Body of pancreas (tissue), 4 donors: ENCODE results near the gene INSR. TPM values are rescaled to one million over a fixed set of nuclear protein-coding genes. Genes with fewer than 3 reads are reported as not detected.

Source experiments
- ATAC-seq: fragments of 150-250 bp; one replicate; pipeline ENCODE4 v1.9.1; 2016
- DNase-seq, 4 donors: peaks; one replicate each; pipeline ENCODE4 v3.0.0-alpha.2; 2019
- H3K27ac ChIP-seq, 4 donors: fragments of 200-600 bp; sonication (generic); 1 replicate in 3 of 4; 2 replicates in 1 of 4; pipeline versions ENCODE4 v1.5.1 to v1.6.1; 2016 to 2019; ENCODE audit warnings: mild to moderate bottlenecking in 1 of 4, mixed read lengths in 1 of 4, moderate library complexity in 1 of 4
- H3K27me3 ChIP-seq, 2 donors: fragments of 200-600 bp; sonication (generic); one replicate each; pipeline ENCODE4 v1.6.0; 2016; ENCODE audit warnings: mild to moderate bottlenecking in 1 of 2
- H3K36me3 ChIP-seq, 2 donors: fragments of 200-600 bp; sonication (generic); replicated peaks in 1 of 2; 2 replicates each; pipeline ENCODE4 v1.5.1; 2016; ENCODE audit warnings: low read depth in 2 of 2; ENCODE audit not compliant: insufficient read depth in 1 of 2
- H3K4me1 ChIP-seq: fragments of 200-600 bp; sonication (generic); one replicate; pipeline ENCODE4 v1.6.0; 2016
- H3K4me3 ChIP-seq, 2 donors: fragments of 200-600 bp; sonication (generic); 1 replicate in 1 of 2; 2 replicates in 1 of 2; pipeline ENCODE4 v1.5.1; 2016 to 2019
- H3K9me3 ChIP-seq, 3 donors: fragments of 200-600 bp; sonication (generic); 1 replicate in 2 of 3; 2 replicates in 1 of 3; pipeline ENCODE4 v1.5.1; 2016
- POLR2A ChIP-seq, 3 donors: fragments of 450-650 bp; IDR thresholded peaks; one replicate each; pipeline ENCODE4 v1.6.1; 2016; ENCODE audit warnings: antibody characterized with exemption in 3 of 3, mild to moderate bottlenecking in 2 of 3
- WGBS, 2 donors: methylation state at CpG; one replicate each; pipeline ENCODE4 v1.1.5; 2017; 5-methylcytosine and 5-hydroxymethylcytosine counted together
- intact Hi-C: fragments of 100-400 bp; cut with DNase I; formaldehyde crosslinking; loops from one replicate; pipeline ENCODE4 v1.15.1; 2023
- total RNA-seq, 2 donors: library from RNA; depleted of rRNA; stranded (reverse); fragments of >200 nt; gene quantifications; one replicate each; pipeline ENCODE4 v1.1.0, GENCODE V29; 2016
- TF ChIP-seq, protein P1 (sequence below), 7 experiments: fragments of 450-650 bp in 4 of 7; fragments of 200-600 bp in 3 of 7; sonication (generic) in 3 of 7; IDR thresholded peaks; one replicate each; pipeline ENCODE4 v1.5.1; 2016 to 2019; ENCODE audit warnings: antibody characterized with exemption in 7 of 7

INSR gene
- total RNA-seq: 100 to 1,000 TPM; 243 to 284 TPM

DNA sequence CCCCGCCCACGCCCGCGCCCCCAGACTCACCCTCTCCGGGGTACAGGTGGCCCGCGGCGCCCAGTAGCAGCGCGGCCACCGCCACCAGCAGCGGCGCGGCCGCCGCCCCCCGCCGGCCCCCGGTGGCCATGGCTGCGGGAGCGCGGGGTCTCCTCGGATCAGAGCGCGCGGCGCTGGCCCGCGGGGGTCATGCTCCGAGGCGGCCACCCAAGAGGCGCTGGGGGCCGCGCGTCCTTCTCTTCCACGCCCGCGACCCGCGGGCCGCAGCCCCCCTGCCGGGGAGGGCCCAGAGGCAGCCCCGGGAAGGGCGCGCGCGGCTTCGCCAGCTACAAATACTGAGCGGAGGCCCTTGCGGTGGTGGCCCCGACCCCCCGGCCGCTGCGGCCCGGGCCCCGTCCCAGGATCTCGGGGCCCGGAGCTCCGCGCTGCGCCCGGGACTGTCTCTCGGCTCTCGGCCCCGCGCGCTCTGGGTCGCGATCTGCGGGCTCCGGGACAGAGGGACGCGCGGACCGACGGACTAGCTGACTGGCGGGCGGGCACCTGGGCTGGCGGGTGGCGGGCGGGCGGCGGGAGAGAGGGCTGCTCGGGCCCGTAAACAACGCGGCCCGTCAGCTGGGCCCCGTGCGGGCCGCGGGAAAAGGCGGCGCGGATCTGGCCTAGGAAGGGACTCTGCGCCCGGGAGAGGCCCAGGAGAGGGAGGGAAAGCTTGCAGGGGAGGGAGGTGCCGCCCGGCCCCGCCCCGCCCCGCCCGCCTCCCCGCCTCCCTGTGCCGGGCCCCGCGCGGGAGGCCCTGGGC lies at the start of gene INSR:
INSR (minus strand) TSS at position 653 of the 796 bp plus-strand sequence; CDS start at position 130, 523 bp downstream.
- Histone ChIP-seq H3K4me3 (peak within 1 kb of the TSS; percentile 54 to 91), H3K27ac (peak within 1 kb of the TSS; percentile 95 to 99 (median 98)), H3K9me3 (no peaks in the 10 kb centered on the region), H3K27me3 (no peaks in the 10 kb centered on the region), H3K4me1 (peaks cover 38% of the 10 kb centered on the region), H3K36me3 (no peaks in the 10 kb centered on the region)
- peak; percentile 91 for ATAC-seq
- TF ChIP-seq, protein P1, sequence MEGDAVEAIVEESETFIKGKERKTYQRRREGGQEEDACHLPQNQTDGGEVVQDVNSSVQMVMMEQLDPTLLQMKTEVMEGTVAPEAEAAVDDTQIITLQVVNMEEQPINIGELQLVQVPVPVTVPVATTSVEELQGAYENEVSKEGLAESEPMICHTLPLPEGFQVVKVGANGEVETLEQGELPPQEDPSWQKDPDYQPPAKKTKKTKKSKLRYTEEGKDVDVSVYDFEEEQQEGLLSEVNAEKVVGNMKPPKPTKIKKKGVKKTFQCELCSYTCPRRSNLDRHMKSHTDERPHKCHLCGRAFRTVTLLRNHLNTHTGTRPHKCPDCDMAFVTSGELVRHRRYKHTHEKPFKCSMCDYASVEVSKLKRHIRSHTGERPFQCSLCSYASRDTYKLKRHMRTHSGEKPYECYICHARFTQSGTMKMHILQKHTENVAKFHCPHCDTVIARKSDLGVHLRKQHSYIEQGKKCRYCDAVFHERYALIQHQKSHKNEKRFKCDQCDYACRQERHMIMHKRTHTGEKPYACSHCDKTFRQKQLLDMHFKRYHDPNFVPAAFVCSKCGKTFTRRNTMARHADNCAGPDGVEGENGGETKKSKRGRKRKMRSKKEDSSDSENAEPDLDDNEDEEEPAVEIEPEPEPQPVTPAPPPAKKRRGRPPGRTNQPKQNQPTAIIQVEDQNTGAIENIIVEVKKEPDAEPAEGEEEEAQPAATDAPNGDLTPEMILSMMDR (IDR thresholded peaks at IDR 0.05): no peak
- TF ChIP-seq POLR2A (IDR thresholded peaks at IDR 0.05): peak; percentile 69 to 87 (median 78)
- intact Hi-C loops: no loop called here
- peak; percentile 92 to 94 (median 93) for DNase-seq
- 1% methylated on average over 36 of the region's 108 CpGs; no CpG with 5 or more reads in 1 of the 2 donors for WGBS, 2 donors

DNA sequence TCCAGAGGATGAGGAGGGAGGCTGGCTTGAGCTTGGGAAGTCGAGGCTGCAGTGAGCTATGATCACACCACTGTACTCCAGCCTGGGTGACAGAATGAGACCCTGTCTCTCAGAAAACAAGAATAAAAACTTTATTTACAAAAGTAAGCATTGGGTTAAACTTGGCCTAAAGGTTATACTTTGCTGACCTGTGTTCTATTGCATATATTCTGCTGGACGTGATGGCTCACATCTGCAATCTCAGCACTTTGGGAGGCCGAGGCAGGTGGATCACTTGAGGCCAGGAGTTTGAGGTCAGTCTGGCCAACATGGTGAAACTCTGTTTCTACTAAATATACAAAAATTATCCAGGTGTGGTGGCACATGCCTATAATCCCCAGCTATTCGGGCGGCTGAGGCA lies 47.9 kb upstream of the INSR start:
- H3K27me3 ChIP-seq: no peaks in the 10 kb centered on the region
- DNase-seq: no peak
- WGBS, 2 donors: 88 to 90% methylated on average over 5 of the region's 5 CpGs

GRCh38 chr19:7340959-7341837 lies 47.0 kb upstream of the INSR start:
- Histone ChIP-seq H3K36me3 (no peaks in the 10 kb centered on the region), H3K4me1 (peaks cover 9% of the 10 kb centered on the region), H3K4me3 (no peak overlapping the region), H3K27me3 (no peaks in the 10 kb centered on the region), H3K27ac (no peak overlapping the region), H3K9me3 (no peaks in the 10 kb centered on the region)
- TF ChIP-seq, protein P1 (IDR thresholded peaks at IDR 0.05): peak; percentile 89 to 98 (median 96)
- TF ChIP-seq POLR2A (IDR thresholded peaks at IDR 0.05): no peak
- peak; percentile 79 for ATAC-seq
- DNase-seq: peak; percentile 77 to 89 (median 84)
- intact Hi-C loops: no loop called here
- WGBS, 2 donors: 30 to 33% methylated on average over 13 to 22 of the region's 22 CpGs

More for the DNA sequence above, 47.9 kb upstream of the INSR start:
- H3K4me1 ChIP-seq: peaks cover 9% of the 10 kb centered on the region
- H3K27ac ChIP-seq: no peak overlapping the region
- H3K4me3 ChIP-seq: no peak overlapping the region
- no peaks in the 10 kb centered on the region for H3K9me3 ChIP-seq
- intact Hi-C loops: no loop called here
- TF ChIP-seq POLR2A (IDR thresholded peaks at IDR 0.05): no peak
- TF ChIP-seq, protein P1 (IDR thresholded peaks at IDR 0.05): no peak
- ATAC-seq: no peak
- no peaks in the 10 kb centered on the region for H3K36me3 ChIP-seq

- ATAC-seq (no peak), DNase-seq (peak in 1 of 4 donors; percentile 54)
- WGBS, 2 donors: 70 to 93% methylated on average over 9 to 12 of the region's 12 CpGs
- H3K4me3 ChIP-seq: no peak overlapping the region
- H3K9me3 ChIP-seq: no peaks in the 10 kb centered on the region
- no peak overlapping the region for H3K27ac ChIP-seq
- peaks cover 9% of the 10 kb centered on the region for H3K4me1 ChIP-seq
- no peaks in the 10 kb centered on the region for H3K27me3 ChIP-seq
- intact Hi-C loops: no loop called here
- H3K36me3 ChIP-seq: no peaks in the 10 kb centered on the region
- TF ChIP-seq POLR2A (IDR thresholded peaks at IDR 0.05): no peak
- TF ChIP-seq, protein P1 (IDR thresholded peaks at IDR 0.05): no peak
Observed at GRCh38 chr19:7337380-7338194, 43.4 kb upstream of the INSR start.
